Mucosa of stomach (tissue), 1 donor: ENCODE measurements around the gene PCDHB12.
"Not testable (repeated sequence)": the region's sequence is repeated elsewhere in the genome, so short reads cannot be mapped to it uniquely, and the experiment has no call there.

ENCODE experiments used
- H3K27me3 ChIP-seq: one replicate; pipeline ENCODE4 v1.7.0; 2013; ENCODE audit warnings: mild to moderate bottlenecking, low read length; ENCODE audit not compliant: control insufficient read depth, insufficient read depth
- H3K36me3 ChIP-seq: one replicate; pipeline ENCODE4 v1.7.0; 2013; ENCODE audit warnings: low read length; ENCODE audit not compliant: control insufficient read depth, insufficient read depth
- H3K4me1 ChIP-seq: one replicate; pipeline ENCODE4 v1.7.0; 2013; ENCODE audit warnings: mild to moderate bottlenecking, low read length; ENCODE audit not compliant: control insufficient read depth, insufficient read depth
- H3K4me3 ChIP-seq: one replicate; pipeline ENCODE4 v1.7.0; 2013; ENCODE audit warnings: low read length
- H3K9ac ChIP-seq: one replicate; pipeline ENCODE4 v1.7.0; 2013; ENCODE audit warnings: mild to moderate bottlenecking, low read length, moderate library complexity
- H3K9me3 ChIP-seq: one replicate; pipeline ENCODE4 v1.7.0; 2013; ENCODE audit warnings: mild to moderate bottlenecking, low read length, moderate library complexity; ENCODE audit not compliant: control insufficient read depth
- donor health status: Pancreatic carcinoma.

PCDHB12 gene

DNA sequence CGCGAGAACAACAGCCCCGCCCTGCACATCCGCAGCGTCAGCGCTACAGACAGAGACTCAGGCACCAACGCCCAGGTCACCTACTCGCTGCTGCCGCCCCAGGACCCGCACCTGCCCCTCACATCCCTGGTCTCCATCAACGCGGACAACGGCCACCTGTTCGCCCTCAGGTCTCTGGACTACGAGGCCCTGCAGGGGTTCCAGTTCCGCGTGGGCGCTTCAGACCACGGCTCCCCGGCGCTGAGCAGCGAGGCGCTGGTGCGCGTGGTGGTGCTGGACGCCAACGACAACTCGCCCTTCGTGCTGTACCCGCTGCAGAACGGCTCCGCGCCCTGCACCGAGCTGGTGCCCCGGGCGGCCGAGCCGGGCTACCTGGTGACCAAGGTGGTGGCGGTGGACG lies 7.0 kb downstream of the PCDHB12 start:
- not testable (repeated sequence) for H3K36me3 ChIP-seq, H3K4me3 ChIP-seq, H3K9me3 ChIP-seq, H3K27me3 ChIP-seq, H3K9ac ChIP-seq, H3K4me1 ChIP-seq

DNA sequence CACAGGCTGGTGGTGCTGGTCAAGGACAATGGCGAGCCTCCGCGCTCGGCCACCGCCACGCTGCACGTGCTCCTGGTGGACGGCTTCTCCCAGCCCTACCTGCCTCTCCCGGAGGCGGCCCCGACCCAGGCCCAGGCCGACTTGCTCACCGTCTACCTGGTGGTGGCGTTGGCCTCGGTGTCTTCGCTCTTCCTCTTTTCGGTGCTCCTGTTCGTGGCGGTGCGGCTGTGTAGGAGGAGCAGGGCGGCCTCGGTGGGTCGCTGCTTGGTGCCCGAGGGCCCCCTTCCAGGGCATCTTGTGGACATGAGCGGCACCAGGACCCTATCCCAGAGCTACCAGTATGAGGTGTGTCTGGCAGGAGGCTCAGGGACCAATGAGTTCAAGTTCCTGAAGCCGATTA lies 7.5 kb downstream of the PCDHB12 start:
- H3K36me3 ChIP-seq, H3K4me1 ChIP-seq, H3K9me3 ChIP-seq, H3K27me3 ChIP-seq, H3K4me3 ChIP-seq, H3K9ac ChIP-seq: not testable (repeated sequence)

DNA sequence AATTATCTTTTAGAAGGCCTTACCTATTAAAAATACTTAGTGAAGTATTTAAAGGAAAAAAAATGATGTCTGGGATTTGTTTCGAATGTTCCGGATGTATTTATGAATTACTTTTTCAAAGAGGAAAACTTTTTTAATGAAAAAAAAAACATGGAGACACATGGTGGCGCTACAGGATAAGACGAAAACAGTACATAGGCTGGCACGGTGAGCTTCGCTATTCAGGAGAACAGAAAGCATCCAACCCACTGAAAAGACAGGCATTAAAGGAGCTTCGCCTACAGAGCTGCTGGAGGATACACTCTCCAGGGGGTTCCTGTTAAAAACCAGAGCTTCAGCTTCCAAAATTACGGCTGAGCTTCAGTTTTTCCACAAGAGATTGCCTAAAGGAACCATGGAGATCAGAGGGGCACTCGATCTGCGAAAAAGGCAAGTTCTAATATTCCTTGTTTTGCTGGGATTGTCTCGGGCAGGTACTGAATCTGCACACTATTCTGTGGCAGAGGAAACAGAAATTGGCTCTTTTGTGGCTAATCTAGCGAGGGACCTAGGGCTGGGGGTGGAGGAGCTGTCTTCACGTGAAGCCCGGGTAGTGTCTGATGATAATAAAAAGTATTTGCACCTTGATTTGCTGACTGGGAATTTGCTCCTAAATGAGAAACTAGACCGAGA lies 14.7 kb downstream of the PCDHB12 start, which contains the start of gene PCDHB14:
PCDHB14 (plus strand) TSS at position 232 of the 672 bp plus-strand sequence; CDS start at position 395, 163 bp downstream.
- Histone ChIP-seq H3K9ac (no peak within 1 kb of the TSS), H3K4me3 (peak within 1 kb of the TSS; percentile 18), H3K27me3 (peaks cover 3% of the 10 kb centered on the region), H3K9me3 (peaks cover 18% of the 10 kb centered on the region), H3K4me1 (no peaks in the 10 kb centered on the region), H3K36me3 (no peaks in the 10 kb centered on the region)

DNA sequence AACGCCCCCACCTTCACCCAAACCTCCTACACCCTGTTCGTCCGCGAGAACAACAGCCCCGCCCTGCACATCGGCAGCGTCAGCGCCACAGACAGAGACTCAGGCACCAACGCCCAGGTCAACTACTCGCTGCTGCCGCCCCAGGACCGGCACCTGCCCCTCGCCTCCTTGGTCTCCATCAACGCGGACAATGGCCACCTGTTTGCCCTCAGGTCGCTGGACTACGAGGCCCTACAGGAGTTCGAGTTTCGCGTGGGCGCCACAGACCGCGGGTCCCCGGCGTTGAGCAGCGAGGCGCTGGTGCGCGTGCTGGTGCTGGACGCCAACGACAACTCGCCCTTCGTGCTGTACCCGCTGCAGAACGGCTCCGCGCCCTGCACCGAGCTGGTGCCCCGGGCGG lies 16.3 kb downstream of the PCDHB12 start:
- H3K4me1 ChIP-seq, H3K36me3 ChIP-seq, H3K4me3 ChIP-seq, H3K9ac ChIP-seq, H3K27me3 ChIP-seq: not testable (repeated sequence)
- H3K9me3 ChIP-seq, result peaks cover 16% of the 10 kb centered on the region

DNA sequence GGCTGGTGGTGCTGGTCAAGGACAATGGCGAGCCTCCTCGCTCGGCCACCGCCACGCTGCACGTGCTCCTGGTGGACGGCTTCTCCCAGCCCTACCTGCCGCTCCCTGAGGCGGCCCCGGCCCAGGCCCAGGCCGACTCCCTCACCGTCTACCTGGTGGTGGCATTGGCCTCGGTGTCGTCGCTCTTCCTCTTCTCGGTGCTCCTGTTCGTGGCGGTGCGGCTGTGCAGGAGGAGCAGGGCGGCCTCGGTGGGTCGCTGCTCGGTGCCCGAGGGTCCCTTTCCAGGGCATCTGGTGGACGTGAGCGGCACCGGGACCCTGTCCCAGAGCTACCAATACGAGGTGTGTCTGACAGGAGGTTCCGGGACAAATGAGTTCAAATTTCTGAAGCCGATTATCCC lies 16.9 kb downstream of the PCDHB12 start:
- H3K4me3 ChIP-seq, H3K4me1 ChIP-seq, H3K9ac ChIP-seq, H3K36me3 ChIP-seq, H3K27me3 ChIP-seq: not testable (repeated sequence)
- H3K9me3 ChIP-seq, result peaks cover 11% of the 10 kb centered on the region

DNA sequence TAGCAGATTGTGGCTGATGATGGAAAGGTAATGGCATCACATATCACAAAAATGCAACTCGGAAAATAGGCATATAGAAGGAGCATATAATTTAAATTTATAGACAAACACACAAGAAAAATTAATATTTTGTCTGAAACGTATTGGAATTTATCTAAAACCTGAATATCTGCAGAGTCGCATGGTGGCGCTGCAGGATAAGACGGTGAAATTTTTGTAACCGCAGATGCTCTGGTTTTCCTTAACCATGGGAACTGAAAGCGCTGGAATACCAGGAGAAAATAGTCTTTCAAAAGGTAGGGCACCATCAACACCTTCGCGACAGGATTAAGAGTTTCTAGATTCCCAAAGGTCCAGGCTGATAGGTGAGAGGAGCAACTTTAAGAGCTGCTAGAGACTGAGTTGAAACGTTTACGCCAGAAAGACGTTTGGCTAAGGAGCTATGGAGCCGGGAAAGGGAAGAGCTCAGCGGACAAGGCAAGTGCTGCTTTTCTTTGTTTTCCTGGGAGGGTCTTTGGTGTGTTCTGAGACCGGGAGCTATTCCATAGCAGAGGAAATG lies 25.7 kb downstream of the PCDHB12 start:
- Histone ChIP-seq H3K27me3 (peaks cover 6% of the 10 kb centered on the region), H3K4me3 (no peak overlapping the region), H3K9ac (no peak overlapping the region), H3K36me3 (no peaks in the 10 kb centered on the region), H3K4me1 (no peaks in the 10 kb centered on the region), H3K9me3 (peaks cover 23% of the 10 kb centered on the region)

DNA sequence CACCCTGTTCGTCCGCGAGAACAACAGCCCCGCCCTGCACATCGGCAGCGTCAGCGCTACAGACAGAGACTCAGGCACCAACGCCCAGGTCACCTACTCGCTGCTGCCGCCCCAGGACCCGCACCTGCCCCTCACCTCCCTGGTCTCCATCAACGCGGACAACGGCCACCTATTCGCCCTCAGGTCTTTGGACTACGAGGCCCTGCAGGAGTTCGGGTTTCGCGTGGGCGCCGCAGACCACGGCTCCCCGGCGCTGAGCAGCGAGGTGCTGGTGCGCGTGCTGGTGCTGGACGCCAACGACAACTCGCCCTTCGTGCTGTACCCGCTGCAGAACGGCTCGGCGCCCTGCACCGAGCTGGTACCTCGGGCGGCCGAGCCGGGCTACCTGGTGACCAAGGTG lies 27.4 kb downstream of the PCDHB12 start:
- H3K4me1 ChIP-seq, H3K36me3 ChIP-seq, H3K9ac ChIP-seq, H3K27me3 ChIP-seq, H3K4me3 ChIP-seq: not testable (repeated sequence)
- peaks cover 18% of the 10 kb centered on the region for H3K9me3 ChIP-seq

DNA sequence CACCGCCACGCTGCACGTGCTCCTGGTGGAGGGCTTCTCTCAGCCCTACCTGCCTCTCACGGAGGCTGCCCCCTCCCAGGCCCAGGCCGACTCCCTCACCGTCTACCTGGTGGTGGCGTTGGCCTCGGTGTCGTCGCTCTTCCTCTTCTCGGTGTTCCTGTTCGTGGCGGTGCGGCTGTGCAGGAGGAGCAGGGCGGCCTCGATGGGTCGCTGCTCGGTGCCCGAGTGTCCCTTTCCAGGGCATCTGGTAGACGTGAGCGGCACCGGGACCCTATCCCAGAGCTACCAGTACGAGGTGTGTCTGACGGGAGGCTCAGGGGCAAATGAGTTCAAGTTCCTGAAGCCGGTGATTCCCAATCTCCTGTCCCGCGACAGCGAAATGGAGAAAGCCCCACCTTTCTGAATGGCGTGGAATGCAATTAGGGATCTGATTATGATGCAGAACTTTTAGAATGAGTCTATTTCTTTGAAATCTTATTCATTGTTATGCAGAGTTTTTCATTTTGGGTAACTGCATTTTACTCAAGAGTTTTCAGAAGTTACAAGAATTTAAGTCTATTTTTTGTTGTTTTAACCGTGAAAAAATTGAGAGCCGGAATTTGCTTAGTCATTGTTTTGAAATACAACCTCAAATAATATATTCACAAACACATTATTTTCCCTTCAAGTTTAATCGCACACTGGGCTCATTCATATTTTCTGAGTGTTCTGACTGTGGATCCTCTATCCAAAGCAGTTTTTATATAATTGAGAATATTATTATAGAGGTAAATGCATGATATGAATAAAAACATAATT lies 28.2 kb downstream of the PCDHB12 start:
- Histone ChIP-seq H3K9me3 (peaks cover 14% of the 10 kb centered on the region), H3K4me3 (no peak overlapping the region), H3K4me1 (no peaks in the 10 kb centered on the region), H3K36me3 (no peaks in the 10 kb centered on the region), H3K27me3 (peaks cover 6% of the 10 kb centered on the region), H3K9ac (no peak overlapping the region)

DNA sequence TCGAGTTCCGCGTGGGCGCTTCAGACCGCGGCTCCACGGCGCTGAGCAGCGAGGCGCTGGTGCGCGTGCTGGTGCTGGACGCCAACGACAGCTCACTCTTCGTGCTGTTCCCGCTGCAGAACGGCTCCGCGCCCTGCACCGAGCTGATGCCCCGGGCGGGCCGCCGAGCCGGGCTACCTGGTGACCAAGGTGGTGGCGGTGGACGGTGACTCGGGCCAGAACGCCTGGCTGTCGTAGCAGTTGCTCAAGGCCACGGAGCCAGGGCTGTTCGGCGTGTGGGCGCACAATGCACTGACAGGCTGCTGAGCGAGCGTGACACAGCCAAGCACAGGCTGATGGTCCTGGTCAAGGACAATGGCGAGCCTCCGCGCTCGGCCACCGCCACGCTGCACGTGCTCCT lies 33.0 kb downstream of the PCDHB12 start:
- Histone ChIP-seq H3K36me3 (no peaks in the 10 kb centered on the region), H3K9me3 (peaks cover 23% of the 10 kb centered on the region)

DNA sequence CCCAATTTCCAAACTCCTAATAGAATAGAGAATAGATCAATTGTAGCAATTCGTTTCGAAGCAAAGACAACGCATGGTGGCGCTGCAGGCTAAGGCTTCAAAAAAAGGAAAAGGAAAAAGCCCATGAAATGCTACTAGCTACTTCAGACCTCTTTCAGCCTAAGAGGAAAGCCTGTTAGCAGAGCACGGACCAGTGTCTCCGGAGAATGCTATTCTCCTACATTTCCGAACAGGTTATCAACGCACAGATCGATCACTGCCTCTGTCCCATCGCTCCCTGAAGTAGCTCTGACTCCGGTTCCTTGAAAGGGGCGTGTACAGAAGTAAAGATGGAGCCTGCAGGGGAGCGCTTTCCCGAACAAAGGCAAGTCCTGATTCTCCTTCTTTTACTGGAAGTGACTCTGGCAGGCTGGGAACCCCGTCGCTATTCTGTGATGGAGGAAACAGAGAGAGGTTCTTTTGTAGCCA lies 36.8 kb downstream of the PCDHB12 start, which contains the start of gene PCDHB15:
PCDHB15 (plus strand) TSS at position 146 of the 468 bp plus-strand sequence; CDS start at position 330, 184 bp downstream.
- Histone ChIP-seq H3K36me3 (no peaks in the 10 kb centered on the region), H3K4me3 (no peak within 1 kb of the TSS), H3K4me1 (no peaks in the 10 kb centered on the region), H3K27me3 (no peaks in the 10 kb centered on the region), H3K9ac (no peak within 1 kb of the TSS), H3K9me3 (peaks cover 9% of the 10 kb centered on the region)

More for the DNA sequence above, 33.0 kb downstream of the PCDHB12 start:
- Histone ChIP-seq H3K9ac (no peak overlapping the region), H3K27me3 (no peaks in the 10 kb centered on the region), H3K4me3 (no peak overlapping the region), H3K4me1 (no peaks in the 10 kb centered on the region)

DNA sequence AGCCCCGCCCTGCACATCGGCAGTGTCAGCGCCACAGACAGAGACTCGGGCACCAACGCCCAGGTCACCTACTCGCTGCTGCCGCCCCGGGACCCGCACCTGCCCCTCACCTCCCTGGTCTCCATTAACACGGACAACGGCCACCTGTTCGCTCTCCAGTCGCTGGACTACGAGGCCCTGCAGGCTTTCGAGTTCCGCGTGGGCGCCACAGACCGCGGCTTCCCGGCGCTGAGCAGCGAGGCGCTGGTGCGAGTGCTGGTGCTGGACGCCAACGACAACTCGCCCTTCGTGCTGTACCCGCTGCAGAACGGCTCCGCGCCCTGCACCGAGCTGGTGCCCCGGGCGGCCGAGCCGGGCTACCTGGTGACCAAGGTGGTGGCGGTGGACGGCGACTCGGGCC lies 38.5 kb downstream of the PCDHB12 start:
- H3K36me3 ChIP-seq, H3K4me3 ChIP-seq, H3K27me3 ChIP-seq, H3K4me1 ChIP-seq, H3K9ac ChIP-seq, H3K9me3 ChIP-seq: not testable (repeated sequence)

DNA sequence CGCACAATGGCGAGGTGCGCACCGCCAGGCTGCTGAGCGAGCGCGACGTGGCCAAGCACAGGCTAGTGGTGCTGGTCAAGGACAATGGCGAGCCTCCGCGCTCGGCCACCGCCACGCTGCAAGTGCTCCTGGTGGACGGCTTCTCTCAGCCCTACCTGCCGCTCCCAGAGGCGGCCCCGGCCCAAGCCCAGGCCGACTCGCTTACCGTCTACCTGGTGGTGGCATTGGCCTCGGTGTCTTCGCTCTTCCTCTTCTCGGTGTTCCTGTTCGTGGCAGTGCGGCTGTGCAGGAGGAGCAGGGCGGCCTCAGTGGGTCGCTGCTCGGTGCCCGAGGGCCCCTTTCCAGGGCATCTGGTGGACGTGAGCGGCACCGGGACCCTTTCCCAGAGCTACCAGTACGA lies 38.9 kb downstream of the PCDHB12 start:
- H3K27me3 ChIP-seq, H3K4me1 ChIP-seq, H3K9ac ChIP-seq, H3K9me3 ChIP-seq, H3K4me3 ChIP-seq, H3K36me3 ChIP-seq: not testable (repeated sequence)
